HPDE6-E6E7 (cell line): ENCODE results near the gene SPNS3.
A peak's percentile ranks its signal among the peaks of the same experiment; 100 is the strongest.

Experiments
- DNase-seq: peaks from one replicate; pipeline ENCODE4 v3.0.0; 2011; ENCODE audit warnings: missing footprints; ENCODE audit errors: extremely low spot score

Gene SPNS3

GRCh38 chr17:4487820-4488716 lies 54.3 kb downstream of the SPNS3 start:
- DNase-seq, result no peak

GRCh38 chr17:4488989-4489595 lies 55.4 kb downstream of the SPNS3 start:
- peak; percentile 58 for DNase-seq

- DNase-seq, result no peak
Measured at GRCh38 chr17:4490109-4490591, 56.4 kb downstream of the SPNS3 start.

DNA sequence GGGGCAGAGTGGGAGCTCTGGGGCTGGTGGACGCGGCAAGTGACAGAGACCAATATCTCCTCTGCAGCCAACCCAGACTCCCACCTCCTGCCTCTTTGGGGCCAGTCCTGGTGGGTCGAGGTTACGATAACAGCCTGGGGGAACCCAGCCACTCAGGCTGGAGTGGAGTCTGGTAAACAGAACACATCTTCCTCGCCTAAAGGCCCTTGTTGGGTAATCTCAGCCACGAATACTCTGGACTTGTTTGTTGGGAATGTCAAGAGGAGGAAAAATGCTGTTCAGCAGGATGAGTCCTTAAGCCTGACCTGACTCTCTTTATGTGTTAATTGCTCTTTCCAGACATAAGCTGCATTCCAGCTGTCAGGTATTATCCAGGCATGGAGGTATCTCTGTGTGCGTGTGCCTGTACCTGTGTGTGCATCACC lies 56.9 kb downstream of the SPNS3 start:
- no peak for DNase-seq

DNA sequence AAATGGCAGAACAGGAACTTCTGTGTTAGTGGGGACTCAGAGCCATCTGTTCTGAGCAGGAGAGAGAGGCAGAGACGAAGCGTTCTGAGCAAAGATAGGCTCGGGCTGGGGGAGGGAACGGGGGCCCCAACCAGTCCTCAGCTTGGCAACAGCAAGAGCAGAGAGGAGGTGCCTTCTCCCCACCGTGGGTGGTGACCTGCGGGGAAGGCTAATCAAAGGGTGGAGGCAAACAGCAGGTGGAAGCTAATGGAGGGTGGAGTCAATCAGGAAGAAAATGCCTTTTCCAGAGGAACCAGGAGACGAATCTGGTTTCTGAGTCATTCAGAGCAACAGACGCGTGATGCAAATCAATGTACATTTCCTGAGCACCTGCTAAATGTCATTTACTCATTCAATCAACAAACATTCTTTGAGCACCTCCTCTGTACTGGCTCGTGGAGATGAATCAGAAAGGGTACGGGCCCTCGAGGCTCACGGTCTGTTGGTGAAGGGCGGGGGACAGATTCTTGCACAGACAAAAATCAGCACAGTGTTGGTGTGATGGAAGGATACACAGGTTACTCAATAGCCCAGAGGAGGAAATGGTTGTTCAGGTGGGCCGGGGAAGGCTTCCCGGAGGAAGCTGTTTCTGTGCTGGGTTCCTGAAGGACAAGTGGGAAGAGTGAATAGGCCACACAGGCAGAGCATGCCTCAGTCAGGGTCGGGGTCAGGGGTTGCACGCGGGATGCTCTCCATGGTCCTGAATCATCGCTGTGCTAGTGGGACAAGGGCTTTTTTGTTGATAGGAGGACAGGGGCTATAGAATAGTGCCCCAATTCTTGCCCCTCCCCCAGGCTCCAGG lies 59.2 kb downstream of the SPNS3 start:
- peak; percentile 48 for DNase-seq

- no peak for DNase-seq
Measured at GRCh38 chr17:4497101-4497824, 63.5 kb downstream of the SPNS3 start.

DNA sequence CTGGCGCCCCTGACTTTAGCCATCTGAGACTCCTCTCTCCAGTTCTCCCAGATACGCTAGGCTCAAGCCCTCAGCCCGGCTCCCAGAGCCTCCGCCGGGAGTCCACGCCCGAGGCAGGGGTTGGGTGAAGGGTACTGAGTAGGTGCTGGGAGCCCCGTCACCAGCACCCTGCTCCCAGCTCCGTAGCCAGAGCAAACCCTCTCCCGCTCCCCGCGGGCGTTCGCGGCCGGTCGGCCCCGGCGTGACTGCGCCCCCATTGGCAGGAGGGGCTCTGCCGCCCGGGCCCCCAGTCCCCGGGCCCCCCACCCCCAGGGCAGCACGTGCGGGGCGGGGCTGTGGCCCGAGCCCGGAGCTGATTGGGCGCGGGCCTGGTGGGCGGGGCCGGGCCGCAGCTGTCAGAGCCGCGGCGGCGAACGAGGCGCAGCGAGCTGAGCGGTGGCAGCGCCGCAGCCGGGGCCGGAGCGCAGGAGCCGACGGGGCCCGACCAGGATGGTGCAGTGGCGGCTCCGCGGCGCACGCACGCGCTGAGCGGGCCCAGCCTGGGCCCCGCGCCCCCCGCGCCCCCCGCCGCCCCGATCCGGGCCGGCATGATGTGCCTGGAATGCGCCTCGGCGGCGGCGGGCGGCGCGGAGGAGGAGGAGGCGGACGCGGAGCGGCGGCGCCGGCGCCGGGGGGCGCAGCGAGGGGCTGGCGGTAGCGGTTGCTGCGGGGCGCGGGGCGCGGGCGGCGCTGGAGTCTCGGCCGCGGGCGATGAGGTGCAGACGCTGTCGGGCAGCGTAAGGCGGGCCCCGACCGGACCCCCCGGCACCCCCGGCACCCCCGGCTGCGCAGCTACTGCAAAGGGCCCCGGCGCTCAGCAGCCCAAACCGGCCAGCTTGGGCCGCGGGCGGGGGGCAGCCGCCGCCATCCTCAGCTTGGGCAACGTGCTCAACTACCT lies 65.0 kb downstream of the SPNS3 start, which contains the start of gene SPNS2:
TSS of gene SPNS2 (plus strand) at position 421 of the 937 bp plus-strand sequence. CDS start at position 588, 167 bp downstream.
- DNase-seq, result peak; percentile 65

- DNase-seq, result no peak
Measured at GRCh38 chr17:4499431-4500190, 65.9 kb downstream of the SPNS3 start.

- no peak for DNase-seq
Measured at GRCh38 chr17:4500191-4500571, 66.4 kb downstream of the SPNS3 start.

- no peak for DNase-seq
Measured at GRCh38 chr17:4501295-4501949, 67.7 kb downstream of the SPNS3 start.

DNA sequence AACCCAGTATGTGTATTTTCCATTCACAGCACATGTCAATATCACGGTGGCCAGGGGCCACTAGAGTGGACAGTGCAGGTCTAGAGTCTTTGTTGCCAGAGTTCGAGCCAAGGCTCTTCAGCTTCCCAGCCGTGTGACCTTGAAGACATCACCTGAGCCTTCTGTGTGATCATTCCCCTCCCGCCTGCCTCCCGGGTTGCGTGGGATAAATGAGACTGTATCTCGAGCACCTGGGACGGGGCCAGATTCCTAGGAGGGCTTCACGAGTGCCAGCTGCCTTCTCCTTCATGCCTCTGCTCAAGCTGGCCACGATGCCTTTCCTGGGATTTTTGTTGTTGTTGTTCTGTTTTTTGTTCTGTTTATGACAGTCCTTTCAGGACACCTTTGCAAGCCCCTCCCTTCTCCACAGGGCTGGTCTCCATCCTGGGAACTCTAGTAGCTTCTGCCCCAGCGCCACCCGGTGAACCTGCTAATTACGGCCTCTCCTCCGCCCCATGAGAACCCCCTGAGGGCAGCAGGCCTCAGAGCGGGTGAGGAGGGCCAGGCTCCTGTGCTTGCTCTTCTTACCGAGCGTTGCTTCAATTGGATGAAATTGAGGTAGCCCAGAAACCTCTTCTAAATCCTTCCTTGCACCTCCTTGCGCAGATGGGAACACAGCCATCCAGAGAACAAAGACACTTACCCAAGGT lies 68.9 kb downstream of the SPNS3 start:
- DNase-seq, result no peak

GRCh38 chr17:4503283-4504025 lies 69.7 kb downstream of the SPNS3 start:
- DNase-seq, result no peak

DNA sequence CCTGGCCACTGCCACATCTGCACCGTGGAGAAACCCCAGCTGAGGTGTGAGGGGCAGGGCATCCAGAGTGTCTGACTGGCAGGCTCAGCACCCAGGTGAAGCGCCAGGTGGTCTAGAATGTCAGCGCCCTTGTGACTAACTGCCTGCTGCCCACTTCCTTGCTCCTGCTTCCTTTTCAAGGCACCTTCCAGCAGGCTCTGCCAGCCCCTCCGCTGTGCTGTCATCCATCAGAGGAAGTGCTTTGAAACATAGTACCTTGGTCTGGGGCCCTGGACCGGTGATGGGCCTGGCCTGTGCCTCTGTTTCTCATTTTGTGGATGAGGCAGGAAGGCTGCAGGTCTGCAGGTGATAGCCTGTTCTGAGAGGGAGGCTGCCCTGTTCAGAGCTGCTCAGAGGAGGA lies 70.4 kb downstream of the SPNS3 start:
- peak; percentile 34 for DNase-seq

- no peak for DNase-seq
Measured at GRCh38 chr17:4505187-4505586, 71.4 kb downstream of the SPNS3 start.

DNA sequence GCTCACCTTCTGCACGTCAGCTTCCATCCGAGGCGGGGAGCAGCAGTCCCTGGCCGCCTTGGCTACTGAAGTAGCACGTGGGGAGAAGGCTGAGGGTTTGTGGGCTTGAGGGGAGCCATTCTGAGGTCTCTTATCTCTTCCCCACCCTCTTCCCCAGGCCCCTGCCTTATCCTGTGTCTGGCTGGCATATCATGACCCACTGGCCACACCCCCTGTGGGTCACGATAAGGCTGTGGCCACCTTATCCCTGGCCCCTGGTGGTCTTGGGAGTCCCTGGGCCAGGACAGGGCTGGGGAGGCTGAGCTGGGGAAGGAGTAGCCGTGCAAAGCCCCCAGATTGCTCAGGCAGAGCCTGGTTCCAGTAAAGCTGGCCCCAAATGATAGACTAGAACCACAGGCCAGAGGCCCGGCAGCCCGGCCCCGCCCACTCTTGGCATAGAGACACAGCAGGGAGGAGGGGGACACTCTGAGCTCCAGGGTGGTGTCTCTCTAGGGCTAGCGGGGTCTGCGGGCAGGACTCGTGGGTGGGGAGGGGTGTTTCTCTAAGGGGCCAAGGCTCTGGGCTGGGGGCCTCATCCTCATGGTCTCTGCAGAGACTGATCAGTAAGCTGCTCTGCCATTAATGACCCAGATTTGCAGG lies 72.6 kb downstream of the SPNS3 start:
- DNase-seq, result no peak

- DNase-seq, result no peak
Measured at GRCh38 chr17:4506892-4507291, 73.2 kb downstream of the SPNS3 start.
